GM19193 (cell line): ENCODE measurements around the gene SH3BP5.

Source experiments
- POLR2A ChIP-seq: IDR thresholded peaks from 4 replicates; pipeline ENCODE4 v1.6.1; 2011; ENCODE audit not compliant: insufficient read depth, insufficient read length; ENCODE audit errors: extremely low read depth

The SH3BP5 gene

GRCh38 chr3:15279671-15280402 is 52.5 kb downstream of the SH3BP5 start:
- TF ChIP-seq POLR2A = no peak

DNA sequence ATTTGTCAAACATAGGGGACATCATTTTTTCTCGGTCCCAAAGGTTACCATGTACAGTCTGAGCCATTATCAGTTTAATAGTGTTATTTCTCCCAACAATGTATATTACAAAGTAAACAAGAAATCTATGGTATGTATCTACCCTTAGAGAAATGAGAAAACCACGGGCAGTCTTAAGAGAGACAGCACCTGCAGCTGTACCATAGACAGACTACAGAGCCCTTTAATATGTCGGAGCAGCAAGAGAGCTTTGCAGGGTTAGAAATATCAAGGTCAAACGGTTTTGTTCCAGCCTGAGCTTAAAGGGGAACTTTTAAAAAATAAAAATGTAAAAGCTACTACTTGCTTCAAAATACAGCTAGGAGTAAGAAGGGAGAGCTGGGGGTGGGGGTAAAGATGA is 53.2 kb downstream of the SH3BP5 start:
- no peak for TF ChIP-seq POLR2A

GRCh38 chr3:15277861-15278500 is 54.4 kb downstream of the SH3BP5 start:
- TF ChIP-seq POLR2A = no peak

DNA sequence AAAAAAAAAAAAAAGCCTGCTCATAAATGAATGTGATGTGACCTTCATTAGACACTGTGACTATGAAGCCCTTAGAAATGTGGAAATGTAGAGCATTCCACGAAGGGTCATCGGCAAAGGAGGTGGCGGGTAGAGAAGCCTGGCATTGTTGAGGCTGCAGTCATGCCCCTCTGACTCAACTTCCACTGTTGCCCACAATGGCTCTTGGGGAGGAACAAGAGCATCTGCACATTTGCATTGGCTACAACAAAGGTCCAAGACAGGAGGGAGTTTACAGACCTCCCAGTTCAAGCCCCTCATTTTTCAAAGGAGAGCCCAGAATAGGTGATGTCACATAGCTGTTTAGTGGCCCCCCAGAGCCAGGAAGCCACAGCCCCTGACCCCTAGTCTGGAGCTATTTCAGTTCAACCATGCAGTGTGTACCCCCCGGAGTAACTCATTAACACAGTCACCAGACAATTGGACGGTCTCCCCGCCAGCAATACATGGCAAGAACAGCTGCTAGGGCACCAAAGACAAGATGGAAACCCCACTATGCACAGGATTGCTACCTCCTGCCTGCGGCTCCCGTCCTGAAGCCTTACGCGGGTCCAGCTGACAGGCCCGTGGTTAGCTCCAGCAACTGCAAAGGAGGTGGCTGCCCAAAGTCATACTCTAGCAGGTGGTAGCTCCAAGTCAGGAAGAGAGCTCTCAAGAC is 56.2 kb downstream of the SH3BP5 start:
- no peak for TF ChIP-seq POLR2A

DNA sequence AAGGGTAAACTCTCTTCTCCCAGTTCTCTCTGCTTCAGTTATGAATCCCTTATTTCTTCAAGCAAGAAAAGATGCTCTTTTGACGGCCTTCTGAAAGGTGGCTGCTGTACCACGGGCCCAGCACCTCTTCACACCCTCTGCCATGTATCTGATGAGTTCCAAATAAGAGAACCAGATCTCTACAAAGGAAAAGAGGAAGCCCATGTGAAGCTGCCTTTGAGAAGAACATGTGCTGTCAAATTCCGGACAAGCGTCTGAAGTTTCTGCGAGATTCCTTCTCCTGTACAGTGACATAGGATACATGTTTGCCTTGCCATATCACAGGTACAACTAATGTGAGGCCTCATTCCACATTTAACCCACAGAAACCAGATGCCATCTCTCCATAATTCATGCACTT is 59.2 kb downstream of the SH3BP5 start:
- TF ChIP-seq POLR2A = no peak

DNA sequence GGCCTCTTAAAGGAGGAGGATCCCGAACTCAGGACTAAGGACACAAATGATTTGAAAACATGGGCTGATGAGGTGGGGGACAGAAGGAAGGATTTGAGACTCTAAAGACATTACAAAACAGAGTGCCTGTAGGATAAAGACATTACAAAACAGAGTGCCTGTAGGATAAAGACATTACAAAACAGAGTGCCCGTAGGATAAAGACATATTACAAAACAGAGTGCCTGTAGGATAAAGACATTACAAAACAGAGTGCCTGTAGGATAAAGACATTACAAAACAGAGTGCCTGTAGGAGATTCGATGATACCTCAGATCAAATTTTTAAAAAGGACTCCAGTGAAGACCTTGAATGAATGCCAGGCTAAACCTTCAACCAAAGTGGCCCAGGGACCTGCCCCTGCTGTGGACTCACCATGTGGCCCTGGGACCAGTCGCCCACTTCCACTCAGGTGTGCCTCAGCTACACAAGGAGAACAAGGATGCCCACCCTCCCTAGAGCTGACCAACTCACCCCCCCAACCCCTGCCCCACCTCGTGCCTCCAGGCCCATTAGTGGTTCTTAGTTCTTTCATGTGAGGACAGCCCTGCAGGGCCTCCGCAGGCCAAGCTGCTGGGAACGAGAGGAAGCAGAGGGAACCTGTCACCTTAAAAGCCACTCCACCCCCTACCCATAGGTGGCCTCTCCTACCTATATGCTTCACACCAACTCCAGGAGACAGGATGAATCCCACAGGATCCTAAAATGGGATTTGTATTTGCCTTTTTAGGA is 59.8 kb downstream of the SH3BP5 start:
- TF ChIP-seq POLR2A = no peak

- no peak for TF ChIP-seq POLR2A
These were observed 60.5 kb downstream of the SH3BP5 start for GRCh38 chr3:15271785-15272381.

DNA sequence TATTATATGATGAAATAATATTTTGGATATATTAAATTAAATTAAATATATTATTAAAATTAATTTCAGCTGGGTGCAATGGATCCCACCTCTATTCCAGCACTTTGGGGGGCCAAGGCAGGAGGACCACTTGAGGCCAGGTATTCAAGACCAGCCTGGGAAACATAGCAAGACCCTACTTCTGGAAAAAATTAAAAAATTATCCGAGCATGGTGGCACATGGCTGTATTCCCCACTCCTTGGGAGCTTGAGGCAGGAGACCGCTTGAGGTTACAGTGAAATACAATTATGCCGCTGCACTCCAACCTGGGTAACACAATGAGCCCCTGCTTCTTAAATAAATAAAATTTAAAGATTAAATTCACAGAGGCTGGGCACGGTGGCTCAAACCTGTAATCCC is 61.4 kb downstream of the SH3BP5 start:
- no peak for TF ChIP-seq POLR2A

- no peak for TF ChIP-seq POLR2A
These were observed 63.0 kb downstream of the SH3BP5 start for GRCh38 chr3:15269091-15269989.

- no peak for TF ChIP-seq POLR2A
These were observed 64.3 kb downstream of the SH3BP5 start for GRCh38 chr3:15268033-15268631.

GRCh38 chr3:15267502-15267901 is 64.9 kb downstream of the SH3BP5 start:
- TF ChIP-seq POLR2A = no peak

GRCh38 chr3:15266510-15267376 is 65.6 kb downstream of the SH3BP5 start:
- TF ChIP-seq POLR2A = no peak

- no peak for TF ChIP-seq POLR2A
These were observed 66.5 kb downstream of the SH3BP5 start for GRCh38 chr3:15265655-15266509.
